Activated CD4-positive, alpha-beta T cell treated with anti-CD3 and anti-CD28 coated beads, Interleukin-2, amount 10 ng/mL, durations not matched to agents 24 days and 14 days (primary cell): Measurements from ENCODE around the gene GLB1L3. TPM values are rescaled to one million over a fixed set of nuclear protein-coding genes. Genes with fewer than 3 reads are reported as not detected.
"Not testable (repeated sequence)": the region's sequence is repeated elsewhere in the genome, so short reads cannot be mapped to it uniquely, and the experiment has no call there.

ENCODE experiments used
- DNase-seq: peaks from one replicate; pipeline ENCODE4 v3.0.0; 2022
- H3K27ac Mint-ChIP-seq: one replicate; pipeline ENCODE4 v1.8.0; 2022; ENCODE audit warnings: mild to moderate bottlenecking, mixed read lengths
- H3K27me3 Mint-ChIP-seq: one replicate; pipeline ENCODE4 v1.8.0; 2022; ENCODE audit warnings: mixed read lengths
- H3K36me3 Mint-ChIP-seq: one replicate; pipeline ENCODE4 v1.8.0; 2022; ENCODE audit warnings: low read depth, mild to moderate bottlenecking, mixed read lengths
- H3K4me1 Mint-ChIP-seq: one replicate; pipeline ENCODE4 v1.8.0; 2021; ENCODE audit warnings: mixed read lengths
- H3K4me3 Mint-ChIP-seq: one replicate; pipeline ENCODE4 v1.8.0; 2022; ENCODE audit warnings: mild to moderate bottlenecking, moderate library complexity, mixed read lengths
- H3K9me3 Mint-ChIP-seq: one replicate; pipeline ENCODE4 v1.8.0; 2021; ENCODE audit warnings: mixed read lengths
- intact Hi-C: fragments of 100-400 bp; cut with micrococcal nuclease; formaldehyde crosslinking; loops from one replicate; pipeline ENCODE4 v1.15.1; 2023
- total RNA-seq: library from RNA; stranded (reverse); gene quantifications from 2 replicates; pipeline ENCODE4 v1.2.3, GENCODE V29; 2022

GLB1L3 gene
- total RNA-seq, 1 donor from 2014 or later: 17.0 TPM

- intact Hi-C loops: no loop called here
- Mint-ChIP-seq H3K27ac (no peak overlapping the region), H3K27me3 (no peaks in the 10 kb centered on the region), H3K9me3 (no peaks in the 10 kb centered on the region), H3K4me3 (no peak overlapping the region), H3K4me1 (no peaks in the 10 kb centered on the region), H3K36me3 (no peaks in the 10 kb centered on the region)
- DNase-seq: no peak
These were observed 65.8 kb downstream of the GLB1L3 start for GRCh38 chr11:134341805-134342571.

GRCh38 chr11:134342572-134343340, 66.6 kb downstream of the GLB1L3 start:
- Mint-ChIP-seq H3K36me3 (no peaks in the 10 kb centered on the region), H3K27ac (no peak overlapping the region), H3K9me3 (no peaks in the 10 kb centered on the region), H3K27me3 (no peaks in the 10 kb centered on the region), H3K4me3 (no peak overlapping the region), H3K4me1 (no peaks in the 10 kb centered on the region)
- intact Hi-C loops: no loop called here
- no peak for DNase-seq

GRCh38 chr11:134343646-134344045, 67.5 kb downstream of the GLB1L3 start:
- intact Hi-C loops: no loop called here
- H3K9me3 Mint-ChIP-seq: no peaks in the 10 kb centered on the region
- H3K4me1 Mint-ChIP-seq: no peaks in the 10 kb centered on the region
- DNase-seq: no peak
- no peak overlapping the region for H3K4me3 Mint-ChIP-seq
- no peaks in the 10 kb centered on the region for H3K27me3 Mint-ChIP-seq
- H3K27ac Mint-ChIP-seq: no peak overlapping the region
- H3K36me3 Mint-ChIP-seq: no peaks in the 10 kb centered on the region

- H3K27me3 Mint-ChIP-seq, H3K4me3 Mint-ChIP-seq, H3K36me3 Mint-ChIP-seq, H3K4me1 Mint-ChIP-seq, DNase-seq, intact Hi-C loops, H3K27ac Mint-ChIP-seq, H3K9me3 Mint-ChIP-seq: not testable (repeated sequence)
These were observed 68.5 kb downstream of the GLB1L3 start for GRCh38 chr11:134344497-134345236.

GRCh38 chr11:134345237-134345550, 69.0 kb downstream of the GLB1L3 start:
- H3K36me3 Mint-ChIP-seq: peaks cover 3% of the 10 kb centered on the region
- H3K4me3 Mint-ChIP-seq: no peak overlapping the region
- no peaks in the 10 kb centered on the region for H3K27me3 Mint-ChIP-seq
- H3K27ac Mint-ChIP-seq: no peak overlapping the region
- intact Hi-C loops: no loop called here
- no peak for DNase-seq
- peaks cover 13% of the 10 kb centered on the region for H3K4me1 Mint-ChIP-seq
- H3K9me3 Mint-ChIP-seq: no peaks in the 10 kb centered on the region

- DNase-seq: no peak
- Mint-ChIP-seq H3K4me1 (peaks cover 17% of the 10 kb centered on the region), H3K36me3 (peaks cover 3% of the 10 kb centered on the region), H3K9me3 (no peaks in the 10 kb centered on the region), H3K27ac (no peak overlapping the region), H3K4me3 (no peak overlapping the region), H3K27me3 (no peaks in the 10 kb centered on the region)
- intact Hi-C loops: no loop called here
These were observed 70.2 kb downstream of the GLB1L3 start for GRCh38 chr11:134346101-134346975.

GRCh38 chr11:134346976-134347350, 70.8 kb downstream of the GLB1L3 start:
- no peak overlapping the region for H3K27ac Mint-ChIP-seq
- H3K36me3 Mint-ChIP-seq: peaks cover 3% of the 10 kb centered on the region
- no peaks in the 10 kb centered on the region for H3K9me3 Mint-ChIP-seq
- intact Hi-C loops: no loop called here
- H3K4me1 Mint-ChIP-seq: peaks cover 17% of the 10 kb centered on the region
- DNase-seq: no peak
- no peak overlapping the region for H3K4me3 Mint-ChIP-seq
- H3K27me3 Mint-ChIP-seq: no peaks in the 10 kb centered on the region

- Mint-ChIP-seq H3K4me3 (no peak overlapping the region), H3K4me1 (peaks cover 17% of the 10 kb centered on the region), H3K36me3 (peaks cover 3% of the 10 kb centered on the region), H3K9me3 (no peaks in the 10 kb centered on the region), H3K27ac (no peak overlapping the region), H3K27me3 (peaks cover 2% of the 10 kb centered on the region)
- no peak for DNase-seq
- intact Hi-C loops: no loop called here
These were observed 71.3 kb downstream of the GLB1L3 start for GRCh38 chr11:134347441-134347840.

GRCh38 chr11:134349109-134349801, 73.1 kb downstream of the GLB1L3 start:
- H3K27me3 Mint-ChIP-seq: peaks cover 4% of the 10 kb centered on the region
- peak overlapping the region; percentile 17 for H3K4me3 Mint-ChIP-seq
- H3K4me1 Mint-ChIP-seq: peaks cover 17% of the 10 kb centered on the region
- DNase-seq: peak; percentile 79
- peak overlapping the region; percentile 69 for H3K27ac Mint-ChIP-seq
- H3K36me3 Mint-ChIP-seq: peaks cover 5% of the 10 kb centered on the region
- intact Hi-C loops: no loop called here
- no peaks in the 10 kb centered on the region for H3K9me3 Mint-ChIP-seq

GRCh38 chr11:134349802-134350355, 73.7 kb downstream of the GLB1L3 start:
- H3K4me1 Mint-ChIP-seq: peaks cover 17% of the 10 kb centered on the region
- DNase-seq: no peak
- peaks cover 5% of the 10 kb centered on the region for H3K36me3 Mint-ChIP-seq
- H3K27me3 Mint-ChIP-seq: peaks cover 4% of the 10 kb centered on the region
- intact Hi-C loops: no loop called here
- no peaks in the 10 kb centered on the region for H3K9me3 Mint-ChIP-seq
- peak overlapping the region; percentile 69 for H3K27ac Mint-ChIP-seq
- H3K4me3 Mint-ChIP-seq: peak overlapping the region; percentile 17

GRCh38 chr11:134350381-134350780, 74.2 kb downstream of the GLB1L3 start:
- intact Hi-C loops: no loop called here
- H3K36me3 Mint-ChIP-seq: peaks cover 5% of the 10 kb centered on the region
- no peaks in the 10 kb centered on the region for H3K9me3 Mint-ChIP-seq
- peaks cover 21% of the 10 kb centered on the region for H3K4me1 Mint-ChIP-seq
- no peak overlapping the region for H3K27ac Mint-ChIP-seq
- peaks cover 4% of the 10 kb centered on the region for H3K27me3 Mint-ChIP-seq
- H3K4me3 Mint-ChIP-seq: no peak overlapping the region
- no peak for DNase-seq

GRCh38 chr11:134352111-134352510, 75.9 kb downstream of the GLB1L3 start:
- intact Hi-C loops: no loop called here
- no peak for DNase-seq
- Mint-ChIP-seq H3K4me1 (peaks cover 21% of the 10 kb centered on the region), H3K27me3 (peaks cover 7% of the 10 kb centered on the region), H3K4me3 (no peak overlapping the region), H3K27ac (no peak overlapping the region), H3K9me3 (no peaks in the 10 kb centered on the region), H3K36me3 (peaks cover 5% of the 10 kb centered on the region)

GRCh38 chr11:134355136-134355535, 79.0 kb downstream of the GLB1L3 start:
- Mint-ChIP-seq H3K9me3 (no peaks in the 10 kb centered on the region), H3K4me1 (peaks cover 13% of the 10 kb centered on the region), H3K27ac (no peak overlapping the region), H3K4me3 (no peak overlapping the region), H3K36me3 (peaks cover 1% of the 10 kb centered on the region), H3K27me3 (peaks cover 7% of the 10 kb centered on the region)
- intact Hi-C loops: no loop called here
- no peak for DNase-seq
